ENCODE results near the gene LPIN1. TPM values are rescaled to one million over a fixed set of nuclear protein-coding genes. Genes with fewer than 3 reads are reported as not detected.
"Not testable (repeated sequence)": the region's sequence is repeated elsewhere in the genome, so short reads cannot be mapped to it uniquely, and the experiment has no call there.

Gene LPIN1
- total and polyA plus RNA-seq, 2 of the 13 experiments (the other 11 are each of a cell fraction or from before 2014, with no cell fraction given): 9.7 to 19.4 TPM

GRCh38 chr2:11812466-11813248 lies 66.2 kb downstream of the LPIN1 start:
- FAIRE-seq (no peak), ATAC-seq (no peak)

GRCh38 chr2:11813345-11813744 lies 66.9 kb downstream of the LPIN1 start:
- Histone ChIP-seq H3K36me3 (replicated peaks in 1 of 2; ENCODE audit: control insufficient read depth in 1 of 2, insufficient read depth in 2 of 2, low read length in 2 of 2) (peaks cover 0 to 11% of the 10 kb centered on the region in 2 experiments; a peak in 2 of 5 replicates), H3K4me1 (ENCODE audit: insufficient read depth, low read length) (peaks cover 23% of the 10 kb centered on the region)
- H3K9me3 ChIP-seq (ENCODE audit: low read length); H2AFZ ChIP-seq (ENCODE audit: low read length); H3K9ac ChIP-seq (ENCODE audit: insufficient read depth, low read depth, low read length); H3K4me2 ChIP-seq (ENCODE audit: low read depth, low read length); FAIRE-seq; intact Hi-C loops (cut with micrococcal nuclease; ENCODE audit: unreplicated experiment); POLR2A ChIA-PET; H4K20me1 ChIP-seq (ENCODE audit: insufficient read depth, low read length); H3K27me3 ChIP-seq (ENCODE audit: control insufficient read depth in 1 of 2, insufficient read depth in 2 of 2, low read length in 2 of 2); DNase-seq (ENCODE audit: low spot score); in situ Hi-C loops (cut with HindIII; ENCODE audit: extremely low pct_ligation_motif_present, low pct_unique_long_range_greater_than_20kb); BruUV-seq (replicated peaks); CTCF ChIA-PET (ENCODE audit: low intra/inter-chr PET ratio, low total read pairs); H3K27ac ChIP-seq (ENCODE audit: extremely low read length, insufficient read depth, low read length); ATAC-seq; H3K4me3 ChIP-seq (replicated peaks in 1 of 3; ENCODE audit: insufficient read depth in 1 of 3, low read depth in 2 of 3, low read length in 3 of 3); H3K79me2 ChIP-seq (ENCODE audit: insufficient read depth, low read length): not testable (repeated sequence)
- 94% methylated on average over 10 of the region's 10 CpGs for WGBS (ENCODE audit: low lambda C conversion rate)

More at GRCh38 chr2:11812466-11813248, 66.2 kb downstream of the LPIN1 start:
- no peak overlapping the region for H3K27ac ChIP-seq (ENCODE audit: extremely low read length, insufficient read depth, low read length)
- no TSS peak for BruUV-seq (replicated peaks)
- H3K9ac ChIP-seq (ENCODE audit: insufficient read depth, low read depth, low read length): no peak overlapping the region
- intact Hi-C loops (cut with micrococcal nuclease; ENCODE audit: unreplicated experiment) (no loop called here), in situ Hi-C loops (cut with HindIII; ENCODE audit: extremely low pct_ligation_motif_present, low pct_unique_long_range_greater_than_20kb) (no loop called here)
- no peak overlapping the region for H3K4me2 ChIP-seq (ENCODE audit: low read depth, low read length)
- H4K20me1 ChIP-seq (ENCODE audit: insufficient read depth, low read length): no peaks in the 10 kb centered on the region
- DNase-seq (ENCODE audit: low spot score): no peak
- ChIA-PET POLR2A (no interaction called here), CTCF (ENCODE audit: low intra/inter-chr PET ratio, low total read pairs) (no interaction called here)
- H3K36me3 ChIP-seq (replicated peaks in 1 of 2; ENCODE audit: control insufficient read depth in 1 of 2, insufficient read depth in 2 of 2, low read length in 2 of 2): peaks cover 0 to 18% of the 10 kb centered on the region in 2 experiments; a peak in 2 of 5 replicates
- 96% methylated on average over 25 of the region's 25 CpGs for WGBS (ENCODE audit: low lambda C conversion rate)
- no peak overlapping the region for H3K4me3 ChIP-seq (replicated peaks in 1 of 3; ENCODE audit: insufficient read depth in 1 of 3, low read depth in 2 of 3, low read length in 3 of 3)
- H3K9me3 ChIP-seq (ENCODE audit: low read length): no peaks in the 10 kb centered on the region
- no peaks in the 10 kb centered on the region for H3K27me3 ChIP-seq (ENCODE audit: control insufficient read depth in 1 of 2, insufficient read depth in 2 of 2, low read length in 2 of 2)
- no peak overlapping the region for H2AFZ ChIP-seq (ENCODE audit: low read length)
- TF ChIP-seq HNRNPUL1 (IDR thresholded peaks at IDR 0.05; ENCODE audit: low read depth, low read length): no peak
- TF ChIP-seq ZNF549 (CRISPR knock-in tag; IDR thresholded peaks at IDR 0.05): no peak
- no peak for TF ChIP-seq ZNF709 (CRISPR knock-in tag; IDR thresholded peaks at IDR 0.05)
- no peak for TF ChIP-seq KDM3A (CRISPR knock-in tag; IDR thresholded peaks at IDR 0.05; ENCODE audit: low read depth)
- no peak for TF ChIP-seq ATF7-NPFF (CRISPR knock-in tag; IDR thresholded peaks at IDR 0.05; ENCODE audit: low read depth)
- TF ChIP-seq TAF15 (IDR thresholded peaks at IDR 0.05; ENCODE audit: low read depth, low read length, poor library complexity, severe bottlenecking): no peak
- TF ChIP-seq ZNF569 (CRISPR knock-in tag; IDR thresholded peaks at IDR 0.05; ENCODE audit: borderline replicate concordance): no peak
- no peak for TF ChIP-seq ZNF792 (CRISPR knock-in tag; IDR thresholded peaks at IDR 0.05)
- H3K79me2 ChIP-seq (ENCODE audit: insufficient read depth, low read length): no peaks in the 10 kb centered on the region
- peaks cover 16% of the 10 kb centered on the region for H3K4me1 ChIP-seq (ENCODE audit: insufficient read depth, low read length)
